GM12873 (cell line): ENCODE measurements around the gene KRT8.

Experiments
- TF ChIP-seq, protein P1 (sequence below): IDR thresholded peaks from 2 replicates; pipeline ENCODE4 v1.5.1; 2012; ENCODE audit warnings: low read depth, mild to moderate bottlenecking, moderate library complexity, low read length, control low read depth; ENCODE audit not compliant: insufficient read depth; ENCODE audit errors: missing control alignments

Gene KRT8

GRCh38 chr12:52949413-52950331 is 44.8 kb upstream of the KRT8 start:
- TF ChIP-seq, protein P1, sequence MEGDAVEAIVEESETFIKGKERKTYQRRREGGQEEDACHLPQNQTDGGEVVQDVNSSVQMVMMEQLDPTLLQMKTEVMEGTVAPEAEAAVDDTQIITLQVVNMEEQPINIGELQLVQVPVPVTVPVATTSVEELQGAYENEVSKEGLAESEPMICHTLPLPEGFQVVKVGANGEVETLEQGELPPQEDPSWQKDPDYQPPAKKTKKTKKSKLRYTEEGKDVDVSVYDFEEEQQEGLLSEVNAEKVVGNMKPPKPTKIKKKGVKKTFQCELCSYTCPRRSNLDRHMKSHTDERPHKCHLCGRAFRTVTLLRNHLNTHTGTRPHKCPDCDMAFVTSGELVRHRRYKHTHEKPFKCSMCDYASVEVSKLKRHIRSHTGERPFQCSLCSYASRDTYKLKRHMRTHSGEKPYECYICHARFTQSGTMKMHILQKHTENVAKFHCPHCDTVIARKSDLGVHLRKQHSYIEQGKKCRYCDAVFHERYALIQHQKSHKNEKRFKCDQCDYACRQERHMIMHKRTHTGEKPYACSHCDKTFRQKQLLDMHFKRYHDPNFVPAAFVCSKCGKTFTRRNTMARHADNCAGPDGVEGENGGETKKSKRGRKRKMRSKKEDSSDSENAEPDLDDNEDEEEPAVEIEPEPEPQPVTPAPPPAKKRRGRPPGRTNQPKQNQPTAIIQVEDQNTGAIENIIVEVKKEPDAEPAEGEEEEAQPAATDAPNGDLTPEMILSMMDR = no peak

DNA sequence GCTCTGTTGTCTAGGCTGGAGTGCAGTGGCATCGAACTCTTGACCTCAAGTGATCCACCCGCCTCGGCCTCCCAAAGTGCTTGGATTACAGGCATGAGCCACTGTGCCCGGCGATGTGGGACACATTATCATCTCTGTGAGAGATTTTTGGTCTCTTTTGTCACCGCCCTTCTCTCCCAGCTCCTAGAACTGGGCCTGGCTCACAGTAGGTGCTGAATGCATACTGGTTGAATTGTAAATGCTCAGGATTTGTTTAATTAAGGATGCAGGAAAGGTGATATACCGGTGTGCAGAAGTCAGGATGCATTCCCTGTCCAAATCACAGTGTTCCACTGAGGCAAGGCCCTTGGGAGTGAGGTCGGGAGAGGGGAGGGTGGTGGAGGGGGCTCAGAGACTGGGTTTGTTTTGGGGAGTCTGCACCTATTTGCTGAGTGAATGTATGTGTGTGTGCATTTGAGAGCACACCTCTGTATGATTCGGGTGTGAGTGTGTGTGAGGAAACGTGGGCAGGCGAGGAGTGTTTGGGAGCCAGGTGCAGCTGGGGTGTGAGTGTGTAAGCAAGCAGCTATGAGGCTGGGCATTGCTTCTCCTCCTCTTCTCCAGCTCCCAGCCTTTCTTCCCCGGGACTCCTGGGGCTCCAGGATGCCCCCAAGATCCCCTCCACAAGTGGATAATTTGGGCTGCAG is 43.0 kb upstream of the KRT8 start:
- TF ChIP-seq, protein P1 = no peak

DNA sequence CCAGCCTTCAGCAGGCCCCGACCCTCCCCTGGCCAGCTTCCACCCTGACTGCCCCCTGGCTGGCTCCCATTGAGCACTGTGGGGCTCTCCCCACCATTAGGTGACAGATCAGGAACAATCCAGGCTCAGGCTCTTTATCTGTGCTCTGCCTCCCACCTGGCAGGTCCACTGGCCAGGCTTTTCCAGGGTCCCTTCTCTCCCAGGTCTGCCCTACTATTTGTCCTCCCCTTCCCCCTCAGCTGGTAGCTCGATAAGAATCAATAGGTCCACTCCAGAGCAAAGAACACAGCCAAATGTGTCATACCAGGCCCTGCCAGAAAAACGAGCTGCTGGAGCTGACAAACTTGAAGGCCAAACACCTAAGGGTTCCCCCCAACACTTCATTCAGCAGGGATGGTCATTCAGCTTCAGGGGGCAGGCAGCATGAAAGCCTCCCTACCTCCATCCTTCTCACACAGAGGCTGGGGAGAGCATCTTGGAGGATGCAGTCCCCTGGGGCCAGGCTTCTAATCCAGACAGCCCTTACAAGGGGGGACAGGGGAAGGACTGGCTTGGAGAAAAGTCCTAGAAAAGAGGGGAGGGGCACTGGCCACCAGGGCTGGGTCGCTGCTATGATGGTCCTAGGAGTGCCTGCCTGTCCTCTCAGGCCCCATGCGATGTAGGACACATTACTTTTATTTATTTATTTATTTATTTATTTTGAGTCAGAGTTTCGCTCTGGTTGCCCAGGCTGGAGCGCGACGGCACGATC is 42.1 kb upstream of the KRT8 start:
- TF ChIP-seq, protein P1 = no peak

GRCh38 chr12:52946334-52946733 is 41.5 kb upstream of the KRT8 start:
- TF ChIP-seq, protein P1 = no peak

- TF ChIP-seq, protein P1 = no peak
Measured at GRCh38 chr12:52945389-52946232, 40.7 kb upstream of the KRT8 start.

DNA sequence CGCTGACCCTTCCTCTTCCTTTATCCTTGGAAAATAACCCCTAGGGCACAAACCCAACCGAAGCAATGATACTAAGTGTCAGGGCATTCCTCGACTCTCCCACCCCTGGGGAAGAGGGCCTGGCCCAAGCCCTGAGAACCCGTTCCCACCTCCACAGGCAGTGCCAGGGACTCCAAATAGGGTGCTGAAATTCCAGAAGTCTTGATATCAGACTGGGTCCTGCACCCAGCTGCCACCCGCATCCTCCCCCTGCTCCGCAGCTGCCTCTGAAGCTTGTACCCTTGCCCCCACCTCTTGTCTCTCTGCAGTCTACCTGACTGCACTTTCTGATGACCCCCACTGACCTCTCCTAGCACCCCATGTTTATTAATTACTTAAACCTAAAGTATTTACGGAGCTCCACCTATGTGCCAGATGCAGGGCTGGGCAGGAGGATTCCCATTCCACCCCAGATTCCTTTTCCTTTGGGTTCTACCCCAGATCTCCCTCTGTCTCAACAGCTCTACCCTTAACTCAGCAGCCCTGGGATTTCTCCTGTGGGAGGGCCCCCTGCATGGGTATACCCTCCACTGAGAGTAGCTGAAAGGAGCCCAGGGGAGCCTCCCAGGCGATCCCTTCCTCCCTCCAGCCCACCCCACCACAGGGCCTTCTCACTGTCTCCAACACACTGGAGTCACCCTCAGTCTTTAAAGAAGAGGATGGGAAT is 40.0 kb upstream of the KRT8 start:
- TF ChIP-seq, protein P1 = no peak
